KOPT-K1 (cell line): ENCODE results near the gene MAD2L1BP.
"Not testable (repeated sequence)": the region's sequence is repeated elsewhere in the genome, so short reads cannot be mapped to it uniquely, and the experiment has no call there.

Source experiments
- H3K27ac ChIP-seq: fragments of 200-600 bp; sonication (generic); 2 replicates; pipeline ENCODE4 v1.5.1; 2016; ENCODE audit warnings: antibody characterized with exemption, mild to moderate bottlenecking, low read depth, low read length; ENCODE audit not compliant: poor library complexity, severe bottlenecking
- H3K36me3 ChIP-seq: fragments of 200-600 bp; sonication (generic); 2 replicates; pipeline ENCODE4 v1.5.1; 2017; ENCODE audit warnings: antibody characterized with exemption, mild to moderate bottlenecking, low read length, moderate library complexity; ENCODE audit not compliant: insufficient read depth
- H3K9me3 ChIP-seq: fragments of 200-600 bp; sonication (generic); 2 replicates; pipeline ENCODE4 v1.5.1; 2017; ENCODE audit warnings: antibody characterized with exemption, low read length, mild to moderate bottlenecking; ENCODE audit not compliant: insufficient read depth, poor library complexity, severe bottlenecking

The MAD2L1BP gene

GRCh38 chr6:43621078-43621835, 14.4 kb upstream of the MAD2L1BP start:
- H3K36me3 ChIP-seq: peaks cover 91% of the 10 kb centered on the region
- H3K27ac ChIP-seq: no peak overlapping the region
- no peaks in the 10 kb centered on the region for H3K9me3 ChIP-seq

DNA sequence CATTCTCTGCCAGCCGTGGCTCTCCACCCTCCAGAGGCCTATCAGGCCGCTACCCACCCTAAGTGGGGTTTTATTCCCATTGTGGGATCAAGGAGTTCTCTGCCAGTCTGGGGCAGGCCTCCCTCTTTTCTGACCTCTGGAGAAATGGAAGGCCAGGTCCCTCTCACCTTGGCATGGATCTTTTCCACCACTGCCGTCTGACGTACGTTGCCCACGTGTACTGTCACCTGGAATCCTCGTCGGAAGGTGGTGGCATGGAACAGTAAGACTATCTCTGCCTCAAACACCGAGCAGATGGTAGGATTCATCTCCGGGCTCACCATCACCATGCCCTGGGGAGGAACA, 13.8 kb upstream of the MAD2L1BP start:
- H3K27ac ChIP-seq: no peak overlapping the region
- H3K9me3 ChIP-seq: no peaks in the 10 kb centered on the region
- peaks cover 91% of the 10 kb centered on the region for H3K36me3 ChIP-seq

GRCh38 chr6:43622541-43622940, 13.1 kb upstream of the MAD2L1BP start:
- peaks cover 93% of the 10 kb centered on the region for H3K36me3 ChIP-seq
- no peaks in the 10 kb centered on the region for H3K9me3 ChIP-seq
- no peak overlapping the region for H3K27ac ChIP-seq

DNA sequence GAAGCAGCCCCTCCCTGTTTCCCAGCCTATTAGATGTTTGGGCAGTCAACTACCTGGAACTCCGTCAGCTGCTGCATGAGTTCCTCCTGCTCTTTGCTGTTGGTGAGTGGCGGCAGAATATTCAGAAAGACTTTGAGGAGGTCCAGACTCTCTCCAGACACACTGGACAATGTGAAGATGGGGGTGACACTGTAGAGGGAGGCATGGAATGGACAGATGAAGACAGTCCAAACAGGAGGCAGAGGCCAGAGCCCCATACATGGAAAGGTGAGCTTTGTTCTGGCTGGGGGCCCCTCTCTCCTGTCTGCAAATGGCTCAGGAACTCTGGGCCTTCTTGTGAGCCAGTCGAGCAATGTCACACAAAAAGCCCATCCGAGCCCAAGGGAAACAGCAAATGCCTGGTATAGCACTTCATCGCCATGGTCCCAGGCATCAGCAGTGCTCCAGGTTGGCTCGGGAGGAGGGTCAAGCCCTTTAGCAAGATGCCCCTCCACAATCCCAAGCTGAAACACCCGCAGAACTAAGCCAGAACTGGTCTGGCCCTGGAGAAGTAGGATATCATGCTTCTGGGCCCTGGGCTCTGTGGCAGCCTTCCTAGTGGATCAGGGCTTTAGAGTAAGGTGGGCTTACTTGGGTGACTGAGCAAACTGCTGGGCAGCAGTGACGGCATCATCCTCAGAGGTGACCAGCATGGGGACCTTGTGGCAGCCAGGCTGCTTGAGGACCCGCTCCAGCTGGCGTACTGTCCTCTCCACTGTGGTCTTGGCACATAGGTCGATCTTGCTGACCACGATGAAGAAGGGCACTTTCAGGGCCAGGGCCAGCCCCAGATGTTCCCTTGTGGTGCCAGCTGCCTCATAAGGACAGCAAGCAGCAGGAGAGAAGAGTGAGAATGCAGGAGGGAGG, 11.5 kb upstream of the MAD2L1BP start:
- no peak overlapping the region for H3K27ac ChIP-seq
- H3K9me3 ChIP-seq: no peaks in the 10 kb centered on the region
- H3K36me3 ChIP-seq: peaks cover 83% of the 10 kb centered on the region

DNA sequence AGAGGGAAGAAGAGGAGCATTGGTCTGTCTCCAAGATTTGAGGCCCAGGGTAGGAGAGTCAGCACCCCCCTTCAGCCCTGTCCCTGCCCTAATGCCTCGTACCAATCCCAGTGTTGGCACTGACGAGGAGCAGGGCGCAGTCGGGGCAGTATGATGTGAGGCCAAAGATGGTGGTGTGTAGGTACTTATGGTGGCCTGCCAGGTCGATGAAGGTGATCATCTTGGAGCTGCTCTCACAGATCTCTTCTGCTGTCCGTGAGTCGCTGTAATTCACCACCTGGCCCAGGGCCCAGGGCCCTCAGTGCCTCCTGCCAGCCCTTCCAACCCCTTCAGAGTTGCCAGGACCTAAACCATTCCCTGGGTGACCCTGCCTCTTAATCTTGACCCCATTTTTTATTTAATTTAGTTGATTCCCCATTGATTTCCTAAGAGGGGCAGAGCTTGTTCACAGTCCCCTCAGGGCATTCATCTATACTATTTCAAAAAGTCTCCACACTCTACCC, 10.8 kb upstream of the MAD2L1BP start:
- H3K9me3 ChIP-seq: no peaks in the 10 kb centered on the region
- H3K36me3 ChIP-seq: peaks cover 76% of the 10 kb centered on the region
- no peak overlapping the region for H3K27ac ChIP-seq

DNA sequence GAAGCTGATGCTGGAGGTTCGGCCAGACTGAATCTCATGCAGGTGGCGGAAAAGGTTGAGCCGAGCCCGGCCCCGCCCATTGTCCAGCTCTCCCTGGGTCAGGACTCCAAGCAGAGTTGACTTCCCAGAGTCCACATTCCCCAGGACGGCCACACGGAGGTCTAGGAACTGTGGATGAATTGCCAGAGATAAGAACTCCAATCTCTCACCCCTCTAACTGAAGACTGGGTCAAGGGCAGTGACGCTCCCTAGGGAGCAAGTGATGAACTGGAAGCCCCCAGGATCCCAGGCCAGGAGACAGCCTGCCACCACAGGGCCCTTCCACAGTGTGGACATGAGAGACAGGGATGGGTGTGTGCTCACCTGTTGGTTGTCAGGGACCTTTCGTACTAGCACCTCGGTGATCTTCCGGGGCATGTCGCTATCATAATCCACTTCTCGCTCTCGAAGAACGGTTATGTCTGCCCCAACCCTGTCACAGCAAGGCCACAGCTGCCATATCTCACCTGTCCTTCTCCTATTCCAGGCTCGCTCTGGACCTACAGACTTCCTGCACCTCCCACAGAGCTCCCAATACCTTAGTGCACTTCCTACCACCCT, 10.1 kb upstream of the MAD2L1BP start:
- Histone ChIP-seq H3K27ac (no peak overlapping the region), H3K36me3 (peaks cover 70% of the 10 kb centered on the region), H3K9me3 (no peaks in the 10 kb centered on the region)

DNA sequence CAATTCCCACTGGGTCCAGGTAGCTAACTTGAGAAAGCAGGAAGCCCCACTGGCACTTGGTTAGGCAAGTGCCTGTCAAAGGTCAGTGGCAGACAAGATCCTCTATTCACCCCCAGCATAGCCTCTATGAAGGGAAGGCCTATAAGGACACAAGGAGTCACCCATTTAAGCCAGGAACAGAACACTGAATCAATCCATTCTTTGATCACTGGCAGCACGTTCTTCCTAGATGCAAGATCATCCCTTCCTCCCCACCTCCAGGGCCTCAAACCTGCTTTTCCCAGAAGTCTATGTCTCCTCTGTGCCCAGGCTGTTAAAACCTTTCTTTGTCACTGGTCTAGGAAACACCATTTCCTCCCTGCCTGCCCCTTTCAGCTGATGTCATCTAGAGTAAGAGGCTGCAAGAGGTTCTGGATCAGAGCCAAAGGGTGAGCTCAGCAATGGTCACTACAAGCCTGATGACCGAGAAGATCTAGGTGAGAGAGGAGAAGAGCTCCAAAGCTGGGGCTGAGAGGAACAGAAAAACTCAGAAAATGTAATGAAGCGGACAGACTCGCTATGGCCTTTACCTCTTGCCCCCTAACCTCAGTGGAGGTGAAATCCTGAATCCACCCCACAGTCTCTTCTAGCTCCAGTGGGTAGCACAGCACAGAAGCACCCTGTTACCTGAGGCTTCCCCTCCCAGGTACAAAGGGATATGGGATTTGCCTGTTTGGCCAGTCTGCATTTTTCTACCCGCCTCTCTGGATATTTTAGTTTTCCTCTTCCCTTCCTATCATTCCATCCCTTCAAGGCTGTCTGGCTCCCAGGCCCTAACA, 8.4 kb upstream of the MAD2L1BP start:
- Histone ChIP-seq H3K27ac (no peak overlapping the region), H3K9me3 (no peaks in the 10 kb centered on the region), H3K36me3 (peaks cover 53% of the 10 kb centered on the region)

DNA sequence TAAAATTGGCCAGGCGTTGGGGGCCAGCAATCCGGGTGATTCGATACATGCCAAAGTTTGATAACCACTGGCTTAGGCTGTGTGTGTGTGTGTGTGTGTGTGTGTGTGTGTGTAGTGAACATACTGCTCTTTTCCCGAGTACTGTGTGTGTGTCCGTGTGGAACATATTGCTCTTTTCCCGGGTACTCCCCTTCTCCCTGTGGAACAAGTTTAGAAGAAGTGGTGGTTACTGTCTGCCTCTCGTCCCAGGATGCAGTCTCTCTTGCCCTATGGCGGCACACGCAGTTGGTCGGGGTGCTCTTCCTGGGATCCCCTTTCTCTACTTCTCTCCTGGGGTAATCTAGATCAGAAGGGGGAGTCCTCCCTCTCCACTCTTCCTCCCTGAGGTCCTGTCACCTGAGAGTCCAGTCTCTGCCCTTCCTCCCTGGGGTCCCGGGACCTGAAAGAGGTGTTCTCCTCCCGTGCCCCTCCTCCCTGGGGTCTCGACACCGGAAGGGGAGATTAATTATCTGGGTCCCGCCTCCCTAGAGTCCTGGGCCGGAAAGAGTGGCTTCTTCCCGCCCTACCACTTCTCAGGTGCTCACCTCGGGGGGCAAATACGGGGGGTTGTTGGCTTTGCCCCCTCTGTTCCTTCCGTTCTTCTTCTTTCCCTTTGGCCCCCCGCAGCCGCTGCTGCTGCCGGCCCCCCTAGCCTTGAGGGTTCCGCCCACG, 7.1 kb upstream of the MAD2L1BP start:
- no peaks in the 10 kb centered on the region for H3K9me3 ChIP-seq

GRCh38 chr6:43629104-43629504, 6.5 kb upstream of the MAD2L1BP start, which contains the start of gene GTPBP2:
GTPBP2 (minus strand) TSS chr6:43629264; CDS start chr6:43629162, 102 bp downstream.
- Histone ChIP-seq H3K36me3 (peaks cover 34% of the 10 kb centered on the region), H3K9me3 (no peaks in the 10 kb centered on the region), H3K27ac (peak within 1 kb of the TSS; percentile 96)

More for the DNA sequence above, 7.1 kb upstream of the MAD2L1BP start:
- Histone ChIP-seq H3K27ac (peak overlapping the region; percentile 96), H3K36me3 (peaks cover 39% of the 10 kb centered on the region)

GRCh38 chr6:43629505-43630300, 5.9 kb upstream of the MAD2L1BP start:
- no peaks in the 10 kb centered on the region for H3K9me3 ChIP-seq
- H3K27ac ChIP-seq: peak overlapping the region; percentile 96
- peaks cover 28% of the 10 kb centered on the region for H3K36me3 ChIP-seq

- Histone ChIP-seq H3K27ac (no peak overlapping the region), H3K9me3 (no peaks in the 10 kb centered on the region), H3K36me3 (peaks cover 14% of the 10 kb centered on the region)
Observed at GRCh38 chr6:43630980-43631619, 4.5 kb upstream of the MAD2L1BP start.

DNA sequence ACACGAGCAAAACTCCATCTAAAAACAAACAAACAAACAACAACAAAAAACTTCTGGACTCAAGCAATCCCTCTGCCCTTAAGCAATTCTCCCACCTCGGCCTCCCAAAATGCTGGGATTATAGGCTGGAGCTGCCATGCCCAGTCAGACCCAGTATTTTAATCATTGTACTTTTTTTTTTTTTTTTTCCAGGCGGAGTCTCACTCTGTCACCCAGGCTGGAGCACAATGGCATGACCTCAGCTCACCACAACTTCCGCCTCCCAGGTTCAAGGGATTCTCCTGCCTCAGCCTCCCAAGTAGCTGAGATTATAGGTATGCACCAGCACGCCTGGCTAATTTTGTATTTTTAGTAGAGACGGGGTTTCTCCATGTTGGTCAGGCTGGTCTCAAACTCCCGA, 2.6 kb upstream of the MAD2L1BP start:
- H3K27ac ChIP-seq, H3K9me3 ChIP-seq, H3K36me3 ChIP-seq: not testable (repeated sequence)

DNA sequence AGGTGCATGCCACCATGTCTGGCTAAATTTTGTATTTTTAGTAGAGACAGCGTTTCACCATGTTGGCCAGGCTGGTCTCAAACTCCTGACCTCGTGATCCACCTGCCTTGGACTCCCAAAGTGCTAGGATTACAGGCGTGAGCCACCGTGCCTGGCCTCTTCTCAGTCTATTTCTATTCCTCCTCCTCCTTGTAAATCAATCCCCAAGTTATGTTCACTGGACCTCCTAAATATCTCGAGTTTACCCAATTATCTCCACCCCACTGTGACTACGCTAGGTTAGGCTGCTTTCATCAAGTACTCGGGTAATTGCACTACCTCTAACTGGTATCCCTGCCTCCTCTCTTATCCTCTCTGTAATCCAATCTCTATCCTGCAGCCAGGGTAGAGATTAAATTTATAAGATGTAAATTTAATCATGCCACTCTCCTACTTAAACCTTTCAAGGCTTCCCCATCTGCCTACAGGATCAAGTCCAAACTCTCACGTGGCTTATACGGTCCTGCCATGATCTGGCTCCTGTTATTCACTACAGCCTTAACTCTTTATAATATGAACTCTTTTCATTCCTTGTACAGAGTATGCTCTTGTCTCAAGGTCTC, 837 bp upstream of the MAD2L1BP start:
- peak overlapping the region; percentile 95 for H3K27ac ChIP-seq
- no peaks in the 10 kb centered on the region for H3K9me3 ChIP-seq
- peaks cover 26% of the 10 kb centered on the region for H3K36me3 ChIP-seq
